ENCODE results near the gene BLOC1S1.
A peak's percentile ranks its signal among the peaks of the same experiment; 100 is the strongest.

Gene BLOC1S1

DNA sequence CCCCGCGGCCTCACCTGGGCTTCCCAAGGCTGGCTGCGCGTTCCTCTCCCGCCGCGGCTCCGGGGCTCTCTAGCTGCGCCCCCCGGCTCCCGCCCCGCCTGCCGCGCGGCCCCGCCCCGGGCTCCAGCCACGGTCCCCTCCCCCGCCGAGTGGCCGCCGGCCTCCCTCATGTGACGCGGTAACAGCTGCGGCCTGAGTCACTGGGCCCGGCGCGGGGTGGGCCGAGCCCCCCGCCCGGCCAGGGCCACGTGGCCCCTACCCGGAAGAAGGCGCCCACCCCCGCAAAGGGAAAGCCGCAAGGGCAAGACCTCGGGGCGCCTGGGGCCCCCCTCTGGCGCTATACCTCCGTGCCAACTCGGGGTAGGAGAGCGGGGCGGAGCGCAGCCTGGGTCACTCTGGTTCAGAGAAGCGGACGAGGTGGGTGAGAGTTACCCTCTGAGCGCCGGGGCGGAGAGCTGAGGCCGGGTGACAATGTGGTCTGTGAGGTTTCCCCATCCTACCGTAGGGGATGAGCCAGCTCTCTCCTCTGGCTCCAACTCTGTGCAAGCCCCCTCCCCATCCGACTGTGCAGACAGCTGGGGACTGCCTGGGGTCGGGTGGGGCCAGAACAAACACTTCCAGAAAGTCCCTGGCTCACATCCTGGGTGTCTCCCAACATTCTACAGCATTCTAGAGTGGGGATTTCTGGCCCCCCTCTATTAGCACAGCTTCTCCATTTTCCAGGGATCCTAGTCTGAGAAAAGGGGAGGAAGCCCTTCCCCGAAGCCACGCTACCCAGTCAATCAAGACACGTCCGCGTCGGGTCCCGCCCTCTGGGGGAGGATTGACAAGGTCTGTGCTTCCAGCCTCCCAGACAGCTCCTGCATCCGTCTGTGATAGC lies 13.3 kb downstream of the BLOC1S1 start, which contains the start of gene CD63:
Gene CD63 (minus strand): TSS at position 71 of the 880 bp plus-strand sequence. CDS start 668 bp downstream, outside the sequence.
- peak; percentile 39 for DNase-seq

DNA sequence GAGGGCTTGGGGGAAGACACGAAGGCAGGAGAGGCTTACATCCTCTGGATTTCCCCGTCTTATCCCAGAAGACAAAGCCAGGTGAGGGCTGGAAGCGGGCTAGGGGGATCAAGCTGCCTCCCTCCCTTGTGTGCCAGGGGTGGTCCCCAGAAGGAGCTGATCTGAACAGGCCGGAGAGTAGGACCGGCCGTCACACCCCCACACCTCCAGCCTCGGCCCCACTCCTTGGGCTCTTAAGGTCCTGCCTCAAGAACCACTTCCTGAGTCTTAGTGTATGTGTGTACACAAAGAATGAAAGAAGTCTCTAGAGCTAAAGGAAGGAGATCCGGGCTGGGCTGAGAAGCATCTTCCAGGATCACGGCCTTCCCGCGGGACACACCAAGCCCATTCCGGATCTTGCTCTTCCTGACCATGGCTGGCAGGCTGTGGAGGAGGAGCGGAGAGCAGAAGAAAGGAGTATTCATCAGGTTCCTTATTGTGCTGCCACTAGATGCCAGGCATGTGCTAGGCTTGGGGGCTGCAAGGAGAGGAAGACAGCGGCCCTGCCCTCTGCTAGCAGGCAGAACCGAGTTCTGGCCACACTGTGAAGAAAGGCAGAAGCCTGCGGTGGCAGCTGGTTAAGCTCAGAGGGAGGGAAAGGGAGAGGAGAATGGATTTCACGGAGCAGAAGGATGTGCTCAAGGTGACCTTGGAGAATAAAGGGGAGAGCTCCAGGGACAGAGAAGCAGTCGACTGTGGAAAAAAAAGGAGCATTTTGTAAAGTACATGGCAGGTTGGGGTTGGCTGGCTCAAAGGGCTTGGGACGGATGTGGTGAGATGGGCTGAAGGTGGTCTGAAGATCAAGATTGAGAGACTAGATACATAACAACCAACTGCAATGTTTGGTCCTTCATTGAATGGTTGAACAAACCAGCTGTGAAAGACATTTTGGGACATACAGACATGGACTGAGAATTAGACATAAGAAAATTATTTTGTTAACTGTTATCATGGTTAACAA lies 14.3 kb downstream of the BLOC1S1 start:
- no peak for DNase-seq

DNA sequence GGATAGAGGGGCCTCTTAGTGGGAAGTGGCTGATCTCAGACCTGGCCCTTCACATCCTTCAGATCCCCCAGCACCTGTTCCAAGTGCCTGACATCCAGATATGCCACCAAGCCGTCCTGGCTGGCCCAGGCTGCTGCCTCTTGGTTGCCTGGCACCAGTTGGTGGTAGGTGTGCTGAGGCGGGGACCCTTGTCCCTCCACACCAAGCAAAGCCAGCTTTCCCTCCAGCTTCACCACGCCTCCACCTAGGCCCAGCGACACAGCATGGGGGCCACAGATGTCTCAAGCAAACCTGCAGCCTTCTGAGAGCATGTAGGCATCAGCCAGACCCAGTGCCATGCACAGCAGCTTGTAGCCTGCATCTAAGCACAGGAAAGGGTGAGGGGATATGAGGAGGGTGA lies 16.4 kb downstream of the BLOC1S1 start:
- DNase-seq = no peak

DNA sequence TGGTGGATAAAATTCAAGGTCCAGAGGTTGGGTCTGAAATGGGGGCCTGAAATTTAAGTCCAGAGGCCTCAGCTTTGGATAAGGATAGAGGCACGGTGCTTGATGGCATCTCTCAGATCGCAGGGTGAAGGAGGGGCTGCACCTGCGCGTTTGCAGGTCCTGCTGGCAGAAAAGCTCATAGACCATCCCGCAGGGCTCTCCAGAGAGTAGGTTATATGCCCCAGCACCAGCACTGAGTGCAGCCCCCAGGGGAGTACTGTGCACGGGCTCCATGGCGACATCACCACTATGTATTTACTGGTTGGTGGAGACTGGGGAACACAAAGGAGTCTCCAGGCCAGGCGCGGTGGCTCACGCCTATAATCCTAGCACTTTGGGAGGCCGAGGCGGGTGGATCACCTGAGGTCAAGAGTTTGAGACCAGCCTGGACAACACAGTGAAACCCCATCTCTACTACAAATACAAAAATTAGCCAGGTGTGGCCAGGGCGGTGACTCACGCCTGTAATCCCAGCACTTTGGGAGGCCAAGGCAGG lies 17.2 kb downstream of the BLOC1S1 start:
- DNase-seq = no peak

DNA sequence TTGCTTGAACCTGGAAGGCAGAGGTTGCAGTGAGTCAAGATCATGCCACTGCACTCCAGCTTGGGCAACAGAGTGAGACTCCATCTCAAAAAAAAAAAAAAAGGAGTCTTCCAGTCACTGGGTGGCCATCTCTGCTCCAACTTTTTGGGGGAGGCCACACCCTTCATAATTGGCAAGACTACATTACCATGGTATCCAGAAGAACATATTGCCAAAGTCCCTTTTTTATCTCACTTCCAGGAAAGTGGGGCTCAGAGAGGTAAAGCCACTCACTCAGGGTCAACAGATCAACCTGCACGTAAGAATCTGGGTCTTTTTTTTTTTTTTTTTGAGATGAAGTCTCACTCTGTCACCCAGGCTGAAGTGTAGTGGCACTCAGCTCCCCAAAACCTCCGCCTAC lies 18.0 kb downstream of the BLOC1S1 start:
- no peak for DNase-seq

DNA sequence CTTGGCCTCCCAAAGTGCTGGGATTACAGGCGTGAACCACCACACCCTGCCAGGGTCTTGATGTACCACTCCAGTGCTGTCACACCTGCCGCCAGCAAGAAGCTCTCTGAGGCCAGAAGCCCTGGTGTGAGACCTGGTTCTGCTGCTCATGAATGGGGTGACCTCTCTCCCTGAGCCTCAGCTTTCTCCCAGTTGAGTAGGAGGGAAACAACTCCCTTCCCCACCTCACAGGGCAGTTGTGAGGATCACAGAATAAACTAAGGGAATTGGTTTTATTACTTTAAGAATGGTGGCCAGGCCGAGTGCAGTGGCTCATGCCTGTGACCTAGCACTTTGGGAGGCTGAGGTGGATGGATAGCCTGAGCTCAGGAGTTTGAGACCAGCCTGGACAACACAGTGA lies 18.7 kb downstream of the BLOC1S1 start:
- DNase-seq = no peak

DNA sequence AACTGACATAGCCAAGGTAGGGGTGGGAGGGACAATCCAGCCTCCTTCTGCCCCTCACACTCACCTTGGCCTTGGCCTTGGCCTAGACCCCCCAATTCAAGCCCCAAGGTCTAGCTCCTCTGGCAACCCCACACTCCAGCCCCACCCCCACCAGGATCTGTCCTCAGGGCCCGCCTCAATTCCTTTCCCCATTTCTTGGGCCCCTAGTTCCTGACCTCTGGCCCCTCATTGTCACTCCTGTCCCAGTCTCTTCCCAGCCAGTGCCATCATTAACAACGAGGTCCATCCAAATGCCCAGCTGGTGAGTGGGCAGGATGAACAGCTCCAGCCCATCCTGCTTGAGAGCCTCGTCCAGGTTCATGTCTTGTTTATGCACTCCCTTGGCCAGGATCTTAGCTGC lies 20.2 kb downstream of the BLOC1S1 start:
- DNase-seq = no peak

DNA sequence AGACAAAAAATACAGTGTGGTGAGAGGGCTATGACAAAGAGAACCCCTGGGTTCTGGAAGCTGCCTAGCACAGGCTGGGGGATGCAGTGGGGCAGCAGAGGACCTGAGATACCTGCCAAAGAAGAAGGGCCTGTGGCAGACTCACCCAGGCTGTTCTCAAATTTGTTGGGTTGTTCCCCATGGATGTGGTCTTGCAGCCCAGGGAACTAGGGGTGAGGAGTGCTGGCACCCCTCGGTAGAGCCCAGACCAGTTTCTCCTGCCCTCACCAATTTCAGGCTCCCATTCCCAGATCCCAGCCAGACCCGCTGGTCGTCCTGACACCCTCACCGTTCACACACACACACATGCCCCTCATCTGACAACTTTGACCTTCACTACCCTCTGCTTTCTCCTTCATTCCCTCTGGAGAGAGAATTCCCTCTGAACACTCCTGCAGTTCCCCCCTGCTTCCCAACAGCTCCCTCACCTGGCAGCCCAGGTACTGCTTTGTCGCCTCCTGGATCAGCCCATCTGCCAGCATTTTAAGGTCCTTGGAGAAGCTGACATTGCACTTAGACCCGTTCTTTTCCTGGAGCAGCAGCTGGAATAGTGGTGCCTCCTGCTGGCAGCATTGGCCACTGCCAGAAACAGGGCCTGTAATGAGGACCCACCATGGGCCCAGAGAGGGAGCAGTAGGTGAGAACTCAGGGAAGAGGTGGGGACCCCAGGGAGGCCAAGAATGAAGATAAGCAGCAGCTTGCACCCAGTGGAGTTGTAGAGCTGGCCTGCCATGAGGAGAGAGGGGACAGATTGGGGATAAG lies 21.1 kb downstream of the BLOC1S1 start:
- DNase-seq = peak; percentile 74

DNA sequence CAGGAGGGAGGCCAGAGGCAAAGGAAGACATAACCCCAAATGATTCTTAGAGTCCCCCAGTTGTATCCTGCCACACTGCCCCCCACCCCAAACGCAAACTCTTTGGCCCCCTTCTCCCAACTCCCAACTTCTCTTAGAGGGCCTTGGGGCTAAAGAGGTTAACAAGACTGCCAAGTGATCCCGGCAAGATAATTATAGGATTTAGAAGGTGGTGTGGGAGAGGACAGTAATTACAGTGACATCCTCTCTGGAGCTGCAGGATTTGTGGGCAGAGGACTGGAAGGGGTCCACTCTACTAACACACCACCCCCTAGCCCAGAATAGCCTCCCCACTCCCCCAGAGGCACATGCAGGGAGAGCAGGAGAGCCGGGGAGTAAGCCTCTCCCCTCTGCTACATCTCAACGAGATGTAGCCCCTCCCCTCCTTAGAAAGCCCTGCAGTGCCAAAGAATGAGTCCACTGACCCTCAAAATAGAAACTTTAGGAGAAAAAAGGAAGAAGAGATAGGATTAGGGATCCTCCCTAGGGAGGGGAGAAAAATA lies 21.8 kb downstream of the BLOC1S1 start:
- DNase-seq = no peak

DNA sequence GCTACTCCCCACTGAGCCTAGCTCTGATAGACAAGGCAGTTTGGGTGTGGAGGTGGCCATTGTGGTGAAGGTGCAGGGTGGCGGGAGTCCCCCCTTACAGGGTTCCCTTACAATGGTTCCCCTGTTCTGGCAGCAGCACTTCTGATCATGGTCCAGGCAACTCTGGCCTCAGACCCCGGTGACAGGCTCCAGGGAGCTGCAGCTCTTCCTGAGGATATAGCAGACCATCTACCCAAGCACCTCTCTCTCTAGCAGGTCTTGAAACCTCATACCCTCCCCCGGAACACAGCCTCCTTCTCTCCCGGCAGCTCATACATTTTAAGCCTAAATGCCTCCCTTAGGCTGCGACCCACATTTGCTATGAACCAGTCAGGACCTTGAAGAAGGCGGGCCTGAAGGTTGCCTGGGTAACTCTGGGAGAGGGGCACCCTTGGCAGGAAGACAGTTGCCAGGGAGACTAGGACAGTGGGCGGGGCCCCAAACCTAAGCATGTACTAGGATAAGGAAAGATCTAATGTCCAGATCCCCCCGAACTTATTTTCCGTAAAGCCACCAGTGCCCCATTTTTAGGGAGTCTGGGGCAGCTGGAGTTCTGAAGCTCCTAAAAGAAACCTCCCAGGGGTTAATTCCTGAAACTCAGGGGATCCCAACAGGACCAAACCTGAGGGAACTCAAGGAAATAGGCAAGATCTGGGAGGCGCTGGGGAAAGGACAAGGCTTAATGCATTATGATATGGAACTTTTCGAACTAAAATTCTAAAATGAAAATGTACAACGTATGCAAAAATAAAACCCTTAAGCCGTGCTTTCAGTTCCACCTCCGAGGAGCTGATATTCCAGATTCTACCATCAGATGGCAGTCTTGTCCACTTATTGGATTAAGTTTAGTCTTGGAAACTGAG lies 22.5 kb downstream of the BLOC1S1 start:
- peak; percentile 73 for DNase-seq

DNA sequence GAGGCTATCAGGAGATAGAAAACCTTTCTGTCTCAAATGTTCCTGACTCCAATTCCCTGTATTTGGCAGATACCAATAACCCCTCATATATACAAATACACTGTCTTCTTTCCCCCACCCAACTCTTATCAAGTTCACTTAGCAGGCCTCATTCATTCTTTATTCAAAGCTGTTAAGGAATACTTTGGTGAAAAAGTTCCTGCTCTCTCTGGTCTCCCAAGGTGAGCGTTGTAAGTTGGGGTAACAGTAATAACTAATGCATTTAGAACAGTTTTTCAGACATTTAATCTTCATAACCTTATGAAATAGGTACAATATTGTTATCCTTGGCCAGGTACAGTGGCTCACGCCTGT lies 23.2 kb downstream of the BLOC1S1 start:
- no peak for DNase-seq

DNA sequence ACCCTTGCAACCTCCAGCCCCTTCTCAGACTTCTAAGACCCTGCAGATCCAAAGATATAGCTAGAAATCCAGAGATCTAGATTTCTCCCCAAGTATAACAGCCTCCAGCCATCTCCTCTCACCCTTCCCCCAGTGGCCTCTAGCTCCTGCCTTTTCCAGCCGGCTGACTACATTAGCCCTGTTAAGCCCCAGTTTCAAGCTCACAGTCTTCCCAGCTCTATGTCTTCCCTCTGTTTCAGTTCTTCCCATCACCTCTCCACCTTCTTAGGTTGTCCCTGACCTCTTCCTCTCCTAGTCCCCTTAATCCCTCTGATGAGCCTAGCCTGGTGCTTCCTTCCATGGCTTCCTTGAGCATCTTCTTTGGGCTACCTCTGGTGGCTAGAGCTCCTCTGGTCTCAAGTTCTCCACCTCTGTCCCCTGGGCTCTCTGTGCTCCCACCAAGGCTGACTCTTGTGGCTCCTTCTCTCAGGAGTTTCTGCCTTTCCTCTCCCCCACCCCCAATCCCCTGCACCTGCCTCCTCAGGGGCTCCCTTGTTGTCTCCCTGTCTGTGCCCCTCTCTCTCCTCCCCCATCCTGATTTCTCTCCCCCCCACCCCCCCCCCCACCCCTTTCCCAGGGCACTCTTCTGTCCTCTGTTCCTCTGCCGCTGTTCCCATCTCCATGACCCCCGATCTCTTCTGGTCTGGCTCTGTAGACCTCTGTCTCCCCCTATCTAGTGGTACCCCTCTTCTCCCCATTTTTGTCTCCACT lies 26.3 kb downstream of the BLOC1S1 start:
- DNase-seq = no peak

DNA sequence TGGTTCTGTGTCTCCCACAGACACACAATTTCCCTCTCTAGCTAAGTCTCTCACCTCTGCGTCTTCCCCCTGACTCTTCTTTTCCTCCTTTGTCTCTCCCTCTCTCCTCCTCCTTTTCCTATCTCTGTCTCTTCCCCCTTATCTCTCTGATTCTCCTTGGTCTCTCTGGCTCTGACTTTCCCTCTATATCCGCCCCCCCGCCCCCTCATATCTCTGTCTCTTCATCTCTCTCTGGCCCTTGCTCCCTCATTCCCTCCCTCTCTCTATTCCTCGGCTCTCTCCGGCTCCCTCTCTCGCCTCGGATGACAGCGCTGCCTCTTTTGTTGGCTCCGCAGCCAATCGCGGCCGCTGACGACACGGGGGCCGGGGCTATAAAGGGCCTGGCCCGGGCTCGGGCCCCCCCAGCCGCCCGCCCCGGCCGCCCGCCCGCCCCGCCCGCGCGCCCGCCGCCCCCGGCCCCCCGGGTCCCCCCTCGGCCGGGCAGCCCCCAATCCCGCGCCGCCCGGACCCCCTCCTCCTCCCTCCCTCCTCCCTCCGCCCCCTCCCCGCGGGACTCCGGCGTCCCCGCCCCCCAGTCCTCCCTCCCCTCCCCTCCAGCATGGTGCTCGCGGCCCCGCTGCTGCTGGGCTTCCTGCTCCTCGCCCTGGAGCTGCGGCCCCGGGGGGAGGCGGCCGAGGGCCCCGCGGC lies 27.0 kb downstream of the BLOC1S1 start, which contains the start of gene GDF11:
Gene GDF11 (plus strand): TSS at position 404 of the 687 bp plus-strand sequence. CDS start 195 bp downstream, at position 599.
- peak; percentile 72 for DNase-seq

DNA sequence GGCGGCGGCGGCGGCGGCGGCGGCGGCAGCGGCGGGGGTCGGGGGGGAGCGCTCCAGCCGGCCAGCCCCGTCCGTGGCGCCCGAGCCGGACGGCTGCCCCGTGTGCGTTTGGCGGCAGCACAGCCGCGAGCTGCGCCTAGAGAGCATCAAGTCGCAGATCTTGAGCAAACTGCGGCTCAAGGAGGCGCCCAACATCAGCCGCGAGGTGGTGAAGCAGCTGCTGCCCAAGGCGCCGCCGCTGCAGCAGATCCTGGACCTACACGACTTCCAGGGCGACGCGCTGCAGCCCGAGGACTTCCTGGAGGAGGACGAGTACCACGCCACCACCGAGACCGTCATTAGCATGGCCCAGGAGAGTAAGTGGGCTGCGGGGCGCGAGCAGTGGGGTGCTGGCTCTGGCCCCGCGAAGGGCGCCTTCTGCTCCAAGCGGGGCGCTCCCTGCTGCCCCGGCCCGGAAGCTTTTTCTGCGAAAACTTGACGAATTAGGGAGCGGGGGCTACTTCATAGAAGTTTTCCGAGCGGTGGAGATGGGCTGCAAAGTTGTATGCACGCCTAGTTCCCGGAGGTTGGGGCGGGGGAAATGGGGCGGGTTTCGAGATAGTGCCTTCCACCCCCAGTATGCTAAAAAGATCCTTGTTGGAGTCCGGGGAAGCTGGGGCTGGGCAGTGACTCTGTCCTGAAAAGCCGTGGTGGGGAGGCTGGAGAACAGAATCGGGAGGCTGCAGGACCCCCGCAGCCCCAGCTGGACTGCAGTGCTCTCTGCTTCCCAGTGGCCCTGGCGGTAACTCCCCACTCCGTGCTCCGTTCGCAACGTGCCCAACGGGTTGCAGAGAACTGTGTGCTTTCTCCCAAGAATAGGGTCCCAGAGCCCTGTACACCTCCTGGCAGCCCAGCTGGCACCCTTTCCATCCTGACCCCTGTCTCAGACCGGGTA lies 27.8 kb downstream of the BLOC1S1 start:
- no peak for DNase-seq

DNA sequence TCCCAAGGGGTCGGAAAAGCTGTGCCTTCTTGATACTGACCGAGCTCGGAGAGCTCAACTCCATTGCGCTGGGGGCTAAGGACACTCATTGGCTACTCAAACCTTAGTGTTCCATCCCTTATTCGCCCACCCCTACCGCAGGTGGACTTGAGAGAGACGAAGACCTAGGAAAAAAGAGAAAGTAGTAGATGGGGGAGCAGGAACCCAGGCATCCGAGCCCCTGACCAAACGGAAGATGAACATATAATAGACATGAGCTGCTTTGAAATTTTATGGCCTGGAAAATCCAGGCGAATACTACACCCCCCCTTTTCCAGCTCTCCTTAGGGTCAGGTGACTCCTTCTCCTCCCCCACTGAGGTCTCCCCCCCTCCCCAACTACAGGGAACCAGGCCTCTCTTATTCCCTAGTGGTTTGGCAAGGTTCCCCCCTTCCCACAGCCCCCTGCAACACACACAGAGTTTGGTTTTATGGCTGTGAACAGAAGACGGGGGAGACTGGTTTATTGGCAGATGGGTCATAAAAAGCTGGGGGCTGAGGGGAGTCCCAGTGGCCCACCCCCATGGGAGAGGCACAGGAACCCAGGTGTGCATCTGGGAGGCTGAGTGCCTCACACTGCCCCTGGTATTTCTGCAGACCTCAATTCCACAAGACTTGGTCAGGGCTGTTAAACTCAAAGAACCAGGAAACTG lies 28.6 kb downstream of the BLOC1S1 start:
- no peak for DNase-seq

DNA sequence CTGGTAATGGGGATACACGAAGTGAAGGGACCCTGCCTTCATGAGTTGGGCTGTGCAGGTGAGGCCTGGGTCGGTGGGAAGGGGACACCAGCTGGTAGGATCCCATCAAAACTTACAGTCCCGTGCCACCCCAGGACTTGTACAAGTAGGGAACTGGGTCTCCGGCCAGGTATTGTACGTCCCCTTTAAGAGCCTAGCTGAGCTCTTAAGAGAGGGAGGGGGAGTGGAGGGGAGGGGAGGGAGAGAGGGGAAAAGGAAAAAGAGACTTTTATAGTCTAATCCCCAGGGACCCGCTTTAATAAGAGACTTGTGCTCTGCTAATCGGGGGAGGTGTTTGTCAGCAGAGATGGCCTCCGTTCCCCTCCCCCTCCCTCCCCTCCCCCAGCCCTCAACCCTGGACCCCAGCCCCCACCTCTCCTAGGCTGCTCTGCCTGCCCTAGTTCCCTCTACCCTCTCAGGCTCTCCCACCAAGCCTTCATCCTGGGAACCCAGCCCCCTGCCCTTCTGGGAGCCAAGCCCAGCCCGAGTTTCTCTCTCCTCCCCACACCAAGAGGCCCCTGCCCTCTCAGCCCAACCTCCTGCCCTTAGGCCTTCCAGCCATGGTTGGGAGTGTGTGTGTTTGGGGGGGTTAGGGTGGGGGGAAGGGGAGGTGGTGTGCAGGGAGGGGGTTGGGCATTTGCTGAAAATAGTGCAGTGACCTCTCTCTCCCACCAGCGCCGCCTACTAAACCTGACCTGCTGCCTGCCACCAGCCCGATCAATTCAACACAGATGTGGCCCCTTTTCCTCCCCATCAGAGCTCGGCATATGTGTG lies 29.7 kb downstream of the BLOC1S1 start:
- DNase-seq = peak; percentile 59
